ENCODE results near the gene VEGFC. TPM values are rescaled to one million over a fixed set of nuclear protein-coding genes. Genes with fewer than 3 reads are reported as not detected.

Gene VEGFC
- total RNA-seq, 1 experiment from 2014 or later: not detected

DNA sequence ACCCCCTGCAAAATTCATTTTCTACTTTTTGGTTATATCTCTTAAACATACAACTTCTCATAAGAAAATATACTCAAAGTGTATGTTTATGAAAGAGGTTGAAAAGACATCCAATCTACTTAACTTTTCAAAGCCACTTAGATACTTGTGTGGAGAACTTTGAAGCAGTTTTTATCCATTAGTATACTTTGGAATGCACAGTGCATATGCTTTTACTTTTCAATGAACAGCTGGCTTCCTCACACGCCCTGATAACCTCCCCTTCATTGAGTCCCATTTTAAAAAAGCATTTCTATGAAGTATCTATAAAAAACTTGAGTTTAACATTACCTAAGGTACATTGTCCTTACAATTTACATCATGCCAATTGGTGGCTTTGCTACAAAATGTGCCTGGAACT is 73.8 kb downstream of the VEGFC start:
- ChIA-PET POLR2A (no interaction called here), CTCF (no interaction called here), RAD21 (ENCODE audit: low non-redundant PET in 1 of 2, low total read pairs in 2 of 2, uncharacterized antibody in 2 of 2, unreplicated experiment in 2 of 2) (no interaction called here)
- no peak for DNase-seq (ENCODE audit: low read depth, low spot score)
- Histone ChIP-seq H3K4me1 (ENCODE audit: control insufficient read depth in 1 of 2, insufficient read depth in 2 of 2, low read length in 2 of 2) (no peaks in the 10 kb centered on the region), H3K36me3 (ENCODE audit: control insufficient read depth in 1 of 2, insufficient read depth in 2 of 2, low read length in 2 of 2) (no peaks in the 10 kb centered on the region), H3K27me3 (ENCODE audit: insufficient read depth, low read length) (no peaks in the 10 kb centered on the region), H3K27ac (ENCODE audit: low read depth, low read length) (no peak overlapping the region), H3K9ac (ENCODE audit: low read length) (no peak overlapping the region), H3K79me2 (ENCODE audit: insufficient read depth, low read length) (no peaks in the 10 kb centered on the region), H4K20me1 (ENCODE audit: insufficient read depth) (no peaks in the 10 kb centered on the region), H3K9me3 (ENCODE audit: control insufficient read depth in 1 of 2, insufficient read depth in 1 of 2, low read depth in 1 of 2, low read length in 2 of 2) (no peaks in the 10 kb centered on the region; a peak in 1 of 4 replicates), H3K4me3 (replicated peaks in 1 of 2; ENCODE audit: low read depth in 1 of 2, low read length in 2 of 2) (no peak overlapping the region), H3K9me2 (ENCODE audit: insufficient read depth) (no peaks in the 10 kb centered on the region), H3K4me2 (ENCODE audit: low read length) (no peak overlapping the region), H2AFZ (ENCODE audit: low read depth, low read length, poor library complexity, severe bottlenecking) (no peak overlapping the region)
- no peak for ATAC-seq
- intact Hi-C loops (cut with micrococcal nuclease): no loop called here
- BruUV-seq (replicated peaks): no TSS peak
- TF ChIP-seq EGR1 (IDR thresholded peaks at IDR 0.05; ENCODE audit: low read depth) (no peak), CBX3 (IDR thresholded peaks at IDR 0.05; ENCODE audit: low read depth) (no peak), CTCF (IDR thresholded peaks at IDR 0.05 in 2 of 3, conservative IDR thresholded peaks at IDR 0.05 in 1 of 3; ENCODE audit: borderline replicate concordance in 1 of 3, insufficient read depth in 1 of 3, low read depth in 2 of 3, low read length in 2 of 3) (no peak), ZNF274 (IDR thresholded peaks at IDR 0.05; ENCODE audit: low read depth, low read length) (no peak), REST (IDR thresholded peaks at IDR 0.05; ENCODE audit: low read depth) (no peak), ZFX (IDR thresholded peaks at IDR 0.05) (no peak), RAD21 (IDR thresholded peaks at IDR 0.05; ENCODE audit: low read depth) (no peak), SRF (IDR thresholded peaks at IDR 0.05; ENCODE audit: low read depth) (no peak), EZH2phosphoT487 (IDR thresholded peaks at IDR 0.05; ENCODE audit: borderline replicate concordance) (no peak), SIN3A (IDR thresholded peaks at IDR 0.05; ENCODE audit: low read depth) (no peak), POLR2A (IDR thresholded peaks at IDR 0.05; ENCODE audit: borderline replicate concordance, extremely low read depth, insufficient read depth, insufficient read length) (no peak), SP1 (IDR thresholded peaks at IDR 0.05; ENCODE audit: low read depth) (no peak), POLR2AphosphoS5 (IDR thresholded peaks at IDR 0.05; ENCODE audit: low read depth, low read length) (no peak), FOSL1 (IDR thresholded peaks at IDR 0.05; ENCODE audit: low read depth) (no peak), YY1 (IDR thresholded peaks at IDR 0.05; ENCODE audit: extremely low read depth, insufficient replicate concordance, low read depth, low read length) (no peak)
- TF ChIP-seq, protein P1, sequence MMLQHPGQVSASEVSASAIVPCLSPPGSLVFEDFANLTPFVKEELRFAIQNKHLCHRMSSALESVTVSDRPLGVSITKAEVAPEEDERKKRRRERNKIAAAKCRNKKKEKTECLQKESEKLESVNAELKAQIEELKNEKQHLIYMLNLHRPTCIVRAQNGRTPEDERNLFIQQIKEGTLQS (IDR thresholded peaks at IDR 0.05): no peak
- TF ChIP-seq, protein P2, sequence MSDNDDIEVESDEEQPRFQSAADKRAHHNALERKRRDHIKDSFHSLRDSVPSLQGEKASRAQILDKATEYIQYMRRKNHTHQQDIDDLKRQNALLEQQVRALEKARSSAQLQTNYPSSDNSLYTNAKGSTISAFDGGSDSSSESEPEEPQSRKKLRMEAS (IDR thresholded peaks at IDR 0.05): no peak

Data from HCT116 (cell line).